GM19468 (cell line): ENCODE data around the gene NELFA.

Experiments
- ATAC-seq: cut with Tn5 transposase; IDR thresholded peaks from one replicate; pipeline ENCODE4 v1.9.1; 2021; ENCODE audit warnings: mild to moderate bottlenecking, moderate library complexity, moderate number of reproducible peaks; ENCODE audit not compliant: unreplicated experiment; ENCODE audit errors: extremely low read depth

NELFA gene

DNA sequence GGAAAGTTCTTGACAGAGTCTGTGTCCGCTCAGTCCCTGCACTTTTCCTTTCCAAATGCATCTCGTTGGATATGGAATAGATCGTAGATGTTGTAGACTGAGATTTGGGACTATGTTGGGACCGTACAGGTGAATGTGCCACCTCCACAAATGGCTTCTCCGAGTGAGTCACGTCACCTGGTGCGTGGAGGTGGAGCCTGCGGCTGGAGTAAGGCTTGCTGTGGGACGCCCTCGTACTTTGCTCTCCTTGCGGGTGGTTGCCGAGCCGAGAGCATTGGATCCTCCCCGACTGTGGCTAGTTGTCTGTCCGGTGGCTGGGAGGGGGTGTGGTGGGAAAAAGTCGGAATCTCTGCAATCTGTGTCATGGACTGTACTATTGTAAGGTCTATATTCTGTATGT is 60.5 kb downstream of the NELFA start:
- no peak for ATAC-seq

DNA sequence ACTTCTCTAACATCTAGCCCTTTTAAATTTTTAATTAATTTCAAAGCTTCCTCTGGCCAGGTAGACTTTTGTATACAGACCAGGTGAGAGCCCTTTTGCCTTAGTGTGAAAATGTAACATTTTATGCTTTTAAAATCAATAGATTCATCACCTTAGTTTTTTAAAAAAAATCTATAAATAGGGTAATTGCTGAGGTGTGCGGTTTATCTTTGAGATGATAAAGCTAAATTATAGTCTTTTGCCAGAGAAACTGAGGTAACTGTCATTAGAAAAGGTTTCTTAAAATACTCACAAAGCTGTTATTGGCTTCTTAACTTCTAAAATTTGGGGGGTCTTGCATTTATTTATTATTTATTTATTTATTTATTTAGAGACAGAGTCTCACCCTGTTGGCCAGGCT is 62.9 kb downstream of the NELFA start:
- ATAC-seq = no peak

DNA sequence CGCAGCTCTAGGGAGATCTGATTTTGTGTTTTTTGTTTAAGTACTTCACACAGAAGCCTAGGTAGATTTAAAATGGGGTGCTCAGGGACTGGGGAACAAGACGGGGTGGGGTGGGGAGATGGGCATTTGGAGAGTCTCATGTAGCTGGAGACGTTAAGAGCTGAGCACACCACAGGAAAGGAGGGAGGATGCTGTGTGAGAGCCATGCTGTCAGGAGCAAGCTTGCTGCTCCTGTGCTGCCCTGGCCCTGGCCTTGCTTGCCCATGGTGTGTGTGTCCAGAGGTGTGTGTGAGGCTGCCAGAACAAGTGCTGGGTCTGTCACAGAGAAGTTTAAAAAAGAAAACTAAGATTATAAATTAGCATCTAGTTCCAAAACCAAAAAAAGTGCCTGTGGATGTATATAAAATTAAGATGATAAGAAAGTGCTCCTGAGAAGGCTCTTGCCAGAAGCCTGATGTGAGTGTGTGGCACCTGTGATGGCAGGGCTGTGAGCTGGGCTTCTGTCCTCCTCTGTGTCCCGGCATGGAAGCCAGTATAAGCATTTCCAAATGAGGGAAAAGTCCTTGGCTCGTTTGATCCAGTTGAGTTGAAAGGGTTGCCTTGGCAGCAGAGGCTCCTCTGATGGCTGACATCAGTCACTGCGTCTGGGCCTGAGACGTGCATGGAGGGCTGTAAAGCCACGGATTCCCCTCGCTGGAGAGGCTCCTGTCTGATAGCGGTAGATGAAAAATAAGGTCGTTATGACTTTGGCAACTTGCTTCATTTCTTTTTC is 63.5 kb downstream of the NELFA start:
- ATAC-seq = no peak

DNA sequence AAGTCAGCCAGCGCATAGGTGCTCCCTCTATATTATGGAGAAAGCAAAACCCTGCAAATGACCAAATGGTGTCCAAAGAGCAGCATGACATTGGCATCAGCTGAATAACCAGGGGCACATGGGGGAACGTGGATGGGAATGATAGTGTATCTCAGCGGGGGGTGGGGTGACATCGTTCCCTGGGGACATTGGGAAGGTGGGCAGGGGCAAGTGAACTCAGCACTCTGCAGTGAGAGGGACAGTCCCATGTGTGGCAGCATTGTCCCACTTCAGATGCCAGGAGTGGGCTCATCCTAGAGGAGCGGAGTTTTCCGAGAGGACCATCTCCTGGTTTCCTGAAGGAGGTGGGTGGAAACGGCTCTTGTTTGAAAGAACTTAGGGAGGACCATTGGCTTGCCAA is 64.8 kb downstream of the NELFA start:
- no peak for ATAC-seq

DNA sequence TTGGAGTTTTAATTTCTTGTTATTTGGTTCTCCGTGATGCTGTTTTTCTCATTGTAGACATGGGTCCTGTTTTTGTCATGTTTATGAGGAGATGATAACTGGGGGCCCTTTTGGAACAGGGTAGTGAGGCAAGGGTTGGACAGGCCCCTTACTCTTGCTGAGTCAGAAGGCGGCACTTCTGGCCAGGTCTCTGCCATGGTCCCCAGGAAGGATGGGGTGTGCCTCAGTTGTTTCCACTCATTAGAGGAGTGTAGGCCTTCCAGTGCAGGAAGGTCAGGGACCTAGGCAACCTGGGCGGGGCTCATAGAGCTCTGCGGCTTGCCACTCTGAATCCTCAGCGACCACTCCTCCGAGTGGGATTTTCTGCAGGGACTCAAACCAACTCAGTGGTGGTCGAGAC is 68.2 kb downstream of the NELFA start:
- ATAC-seq = no peak

DNA sequence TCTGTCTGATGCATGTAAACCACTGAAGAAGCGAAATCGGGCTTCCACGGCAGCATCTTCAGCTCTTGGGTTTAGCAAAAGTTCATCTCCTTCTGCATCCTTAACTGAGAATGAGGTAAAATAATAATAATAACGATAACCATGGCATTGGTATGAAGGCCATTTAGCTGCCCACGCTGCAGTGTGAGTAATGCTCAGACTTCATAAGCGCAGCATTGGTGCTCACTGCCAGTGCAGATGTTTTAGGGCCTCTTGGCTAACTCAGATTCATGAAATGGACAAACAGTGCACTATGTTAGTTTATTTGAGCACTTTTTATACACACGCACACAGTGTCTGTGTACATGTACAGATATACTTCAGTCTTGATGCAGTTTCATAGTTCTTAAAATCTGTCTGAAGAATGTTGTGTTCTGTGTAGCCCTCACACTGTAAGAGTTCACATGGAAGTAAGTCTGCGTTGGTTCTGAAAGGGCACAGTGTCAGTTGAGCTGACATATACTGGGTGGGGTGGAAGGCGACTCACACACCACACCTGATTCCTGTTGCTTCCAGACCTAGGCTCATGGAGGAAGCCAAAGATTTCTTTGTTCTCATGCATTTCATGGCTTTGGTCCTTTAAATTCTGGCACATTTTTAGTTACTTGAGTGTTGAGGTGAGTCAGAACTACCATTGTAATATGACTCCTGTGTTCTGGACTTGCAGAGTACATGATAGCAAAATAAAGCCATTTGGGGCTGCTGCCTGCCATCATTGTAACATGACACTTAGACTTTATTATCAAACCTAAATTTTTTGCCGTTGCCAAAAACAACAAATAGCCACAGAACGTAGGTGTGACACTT is 68.9 kb downstream of the NELFA start:
- ATAC-seq = no peak

DNA sequence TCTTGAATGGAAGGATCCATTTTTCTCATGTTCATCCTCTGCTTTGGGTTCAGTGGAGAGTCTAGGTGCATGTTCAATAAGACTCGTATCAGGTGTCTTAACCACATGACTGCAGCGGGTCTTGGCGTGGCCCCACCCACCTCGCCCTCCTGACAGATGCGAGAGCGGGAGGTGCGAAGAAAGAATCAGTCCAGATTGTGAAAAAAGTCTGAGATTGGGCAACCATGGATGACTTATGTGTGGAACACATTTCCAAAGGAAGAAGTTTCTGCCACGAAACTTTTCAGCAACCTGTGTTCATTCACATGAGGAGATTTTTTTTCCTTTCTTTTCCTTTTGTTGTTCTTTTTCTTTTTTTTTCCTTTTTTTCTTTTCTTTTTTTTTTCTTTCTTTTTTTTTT is 70.7 kb downstream of the NELFA start:
- no peak for ATAC-seq

DNA sequence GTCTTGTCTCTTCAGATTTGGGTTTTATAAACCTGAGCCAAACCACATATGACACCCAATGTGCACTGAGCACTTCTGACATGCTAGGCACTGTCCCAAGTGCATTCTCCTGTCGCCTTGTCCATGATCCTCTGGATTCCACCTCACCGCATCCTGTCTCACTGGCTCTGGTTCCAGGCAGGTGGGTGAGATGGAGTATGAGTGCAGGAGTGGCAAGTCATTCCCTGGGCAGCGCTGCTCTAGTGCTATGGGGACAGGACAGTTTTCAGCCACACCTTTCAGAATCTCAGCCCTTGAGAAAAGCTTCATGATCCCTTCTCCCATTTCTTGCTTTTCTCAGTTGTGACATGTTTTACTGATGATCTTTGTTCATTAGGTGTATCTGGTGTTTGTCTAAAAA is 71.2 kb downstream of the NELFA start:
- no peak for ATAC-seq

DNA sequence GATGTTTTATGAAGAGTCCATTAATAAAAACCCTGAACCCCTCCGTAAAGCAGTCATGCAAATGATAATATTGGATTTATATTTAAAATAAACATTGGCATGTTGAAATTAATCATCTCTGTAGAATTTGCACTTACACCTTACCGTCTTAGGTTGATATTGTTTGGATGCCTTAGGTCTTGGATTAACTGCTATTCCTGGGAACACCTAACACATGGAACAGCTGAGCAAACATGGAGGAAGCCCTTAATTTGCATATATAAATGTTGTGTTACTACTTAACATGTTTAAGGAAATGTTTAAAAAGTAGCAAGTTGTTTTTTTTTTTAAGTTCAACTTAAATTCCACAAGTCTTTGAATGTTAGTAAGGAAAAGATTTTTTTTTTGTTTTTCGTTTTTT is 75.1 kb downstream of the NELFA start:
- no peak for ATAC-seq

DNA sequence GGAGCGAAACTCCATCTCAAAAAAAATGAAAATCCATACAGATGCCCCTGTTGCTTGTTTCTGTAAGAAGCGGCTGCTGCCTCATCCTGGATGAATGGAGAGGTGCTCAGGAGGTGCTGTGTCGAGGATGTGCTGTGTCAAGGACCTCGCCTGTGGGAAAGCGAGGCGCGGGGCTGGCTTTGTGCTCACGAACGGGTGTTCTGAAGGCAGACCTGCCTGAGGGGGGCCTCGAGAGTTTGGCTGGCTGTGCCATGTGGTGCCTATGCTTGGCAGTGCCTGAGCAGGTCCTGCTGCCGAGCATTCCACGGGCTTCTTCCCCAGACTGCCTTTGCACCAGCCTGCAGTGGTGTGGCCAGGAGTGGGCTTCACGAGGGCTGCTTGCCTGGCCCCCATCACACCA is 76.0 kb downstream of the NELFA start:
- no peak for ATAC-seq
